Tibial nerve (tissue), 3 donors: ENCODE measurements around the gene PLXNA4.

Experiments
- CTCF ChIP-seq, 5 experiments: fragments of 200-600 bp in 3 of 5; fragments of 450-650 bp in 2 of 5; sonication (generic) in 3 of 5; IDR thresholded peaks; one replicate each; pipeline ENCODE4 v1.5.1; 2016 to 2019; ENCODE audit warnings: antibody characterized with exemption in 5 of 5, mild to moderate bottlenecking in 3 of 5, moderate library complexity in 2 of 5
- POLR2A ChIP-seq, 2 donors: fragments of 450-650 bp; IDR thresholded peaks; one replicate each; pipeline ENCODE4 v1.6.1; 2017; ENCODE audit warnings: antibody characterized with exemption in 2 of 2, mild to moderate bottlenecking in 2 of 2, moderate library complexity in 2 of 2

- TF ChIP-seq CTCF (IDR thresholded peaks at IDR 0.05) (no peak), POLR2A (IDR thresholded peaks at IDR 0.05) (no peak)
These were observed 284.8 kb downstream of the PLXNA4 start for GRCh38 chr7:132291481-132291880.
